MM.1S (cell line): Measurements from ENCODE around the gene SEMA4D.

Experiments used
- EZH2 ChIP-seq: fragments of 300-600 bp; sonication (generic); optimal IDR thresholded peaks from 2 replicates; pipeline ENCODE3; 2017; ENCODE audit warnings: low read depth, mild to moderate bottlenecking, antibody characterized with exemption, low read length, mixed read lengths
- TF ChIP-seq, protein P1 (sequence below): fragments of 300-600 bp; sonication (generic); IDR thresholded peaks from 2 replicates; pipeline ENCODE4 v1.5.1; 2016; ENCODE audit warnings: antibody characterized with exemption, low read length, mixed read lengths

DNA sequence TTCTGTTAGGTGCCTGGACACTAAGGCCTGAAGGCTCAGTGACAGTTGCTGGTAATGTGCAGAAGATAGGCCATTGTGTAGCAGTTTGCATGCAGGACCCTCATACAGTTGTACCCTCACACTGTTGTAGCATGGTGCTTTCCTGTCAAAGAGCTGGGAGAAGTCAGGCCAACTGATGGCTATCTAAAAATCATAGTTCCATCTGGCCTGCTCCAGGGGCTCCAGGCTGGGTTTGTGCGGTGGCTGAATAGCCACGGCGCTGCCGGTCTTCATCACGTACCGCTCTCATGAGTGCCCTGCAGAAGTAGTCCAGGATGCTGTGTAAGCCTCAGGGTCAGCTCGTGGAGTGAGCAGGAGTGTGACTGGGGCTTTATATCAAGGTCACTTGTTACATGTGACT is 167.4 kb downstream of the SEMA4D start:
- TF ChIP-seq, protein P1, sequence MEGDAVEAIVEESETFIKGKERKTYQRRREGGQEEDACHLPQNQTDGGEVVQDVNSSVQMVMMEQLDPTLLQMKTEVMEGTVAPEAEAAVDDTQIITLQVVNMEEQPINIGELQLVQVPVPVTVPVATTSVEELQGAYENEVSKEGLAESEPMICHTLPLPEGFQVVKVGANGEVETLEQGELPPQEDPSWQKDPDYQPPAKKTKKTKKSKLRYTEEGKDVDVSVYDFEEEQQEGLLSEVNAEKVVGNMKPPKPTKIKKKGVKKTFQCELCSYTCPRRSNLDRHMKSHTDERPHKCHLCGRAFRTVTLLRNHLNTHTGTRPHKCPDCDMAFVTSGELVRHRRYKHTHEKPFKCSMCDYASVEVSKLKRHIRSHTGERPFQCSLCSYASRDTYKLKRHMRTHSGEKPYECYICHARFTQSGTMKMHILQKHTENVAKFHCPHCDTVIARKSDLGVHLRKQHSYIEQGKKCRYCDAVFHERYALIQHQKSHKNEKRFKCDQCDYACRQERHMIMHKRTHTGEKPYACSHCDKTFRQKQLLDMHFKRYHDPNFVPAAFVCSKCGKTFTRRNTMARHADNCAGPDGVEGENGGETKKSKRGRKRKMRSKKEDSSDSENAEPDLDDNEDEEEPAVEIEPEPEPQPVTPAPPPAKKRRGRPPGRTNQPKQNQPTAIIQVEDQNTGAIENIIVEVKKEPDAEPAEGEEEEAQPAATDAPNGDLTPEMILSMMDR: no peak
- no peak for TF ChIP-seq EZH2
